GM12864 (cell line): Measurements from ENCODE around the gene SRGAP3.

ENCODE experiments used
- DNase-seq: peaks from one replicate; pipeline ENCODE4 v3.0.0-alpha.2; 2011; ENCODE audit warnings: low read depth
- H3K4me3 ChIP-seq: 2 replicates; pipeline ENCODE4 v1.5.1; 2011; ENCODE audit warnings: mild to moderate bottlenecking, low read depth, low read length, control low read depth
- CTCF ChIP-seq: IDR thresholded peaks from 2 replicates; pipeline ENCODE4 v1.5.1; 2011; ENCODE audit warnings: low read depth, mild to moderate bottlenecking, moderate library complexity, low read length, control low read depth, inconsistent platforms; ENCODE audit errors: missing control alignments

SRGAP3 gene

DNA sequence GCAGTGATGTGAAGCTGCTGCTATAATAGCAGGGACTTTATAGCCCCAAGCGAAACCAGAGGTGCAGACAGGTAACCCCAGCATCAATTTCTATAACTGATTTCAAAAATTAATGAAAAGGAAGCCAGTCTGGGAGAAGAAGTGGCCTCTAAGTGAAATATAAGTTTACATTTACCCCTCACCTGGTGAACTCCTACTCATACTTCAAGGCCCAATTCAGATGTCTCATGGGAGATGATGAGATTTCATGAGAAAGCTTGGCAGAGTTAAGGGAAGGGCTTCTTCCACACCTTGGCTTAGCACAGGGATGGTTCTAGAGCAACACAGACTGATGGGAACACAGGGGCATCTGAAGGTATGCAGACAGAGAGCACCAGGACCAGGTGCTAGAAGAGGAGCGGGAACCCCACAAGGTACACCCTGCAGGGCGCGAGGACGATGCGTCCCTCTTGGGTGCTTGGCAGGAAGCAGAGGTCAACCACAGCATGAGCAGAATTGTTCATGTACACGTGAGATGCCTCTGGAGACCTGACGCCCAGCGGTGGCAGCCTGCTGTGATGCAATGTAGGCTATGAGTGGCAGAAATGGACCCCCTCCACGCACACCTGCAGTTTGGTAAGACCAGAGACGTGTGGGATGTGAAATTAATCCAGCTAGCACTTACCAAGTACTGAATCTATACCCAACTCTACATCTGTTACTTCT is 102.9 kb downstream of the SRGAP3 start:
- DNase-seq = no peak
- TF ChIP-seq CTCF = no peak
- H3K4me3 ChIP-seq = no peak overlapping the region

DNA sequence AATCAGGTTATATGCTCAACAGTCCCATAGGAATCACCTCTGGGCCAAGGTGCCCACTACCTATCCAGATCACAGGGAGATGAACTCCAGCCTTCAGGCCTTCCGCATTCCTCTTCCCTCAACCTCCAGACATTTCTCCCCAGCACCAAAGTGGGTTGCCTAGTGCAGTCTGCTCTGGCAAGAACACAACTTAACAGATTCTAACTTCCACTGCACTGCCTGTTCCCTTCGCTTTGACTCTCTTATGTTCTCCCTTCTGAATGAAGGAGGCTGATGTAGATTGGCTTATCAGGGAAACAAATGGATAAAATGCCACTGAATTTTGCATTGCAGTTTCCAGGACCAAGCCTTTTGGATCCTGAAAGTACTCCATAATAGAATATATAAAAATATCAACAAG is 106.3 kb downstream of the SRGAP3 start:
- DNase-seq = no peak
- no peak overlapping the region for H3K4me3 ChIP-seq
- no peak for TF ChIP-seq CTCF

GRCh38 chr3:9142362-9142761 is 107.1 kb downstream of the SRGAP3 start:
- no peak for DNase-seq
- TF ChIP-seq CTCF = no peak

DNA sequence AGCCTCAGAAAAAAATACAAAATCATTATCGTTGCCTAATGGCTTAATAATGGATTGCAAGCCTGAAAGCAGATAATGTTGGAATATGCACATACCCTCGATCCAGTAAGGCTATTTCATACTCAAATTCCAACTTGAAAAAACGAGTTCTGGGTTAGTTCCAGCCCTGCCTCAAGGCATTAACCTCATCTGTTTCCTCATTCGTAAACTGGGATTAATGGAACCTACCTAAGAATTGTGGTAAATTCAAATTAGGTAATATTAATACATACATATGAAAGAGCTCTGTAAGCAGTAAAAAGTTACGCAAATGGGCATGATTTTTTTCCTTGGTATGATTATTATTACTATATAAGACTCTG is 107.5 kb downstream of the SRGAP3 start:
- H3K4me3 ChIP-seq = no peak overlapping the region
- no peak for TF ChIP-seq CTCF
- DNase-seq = no peak

More at GRCh38 chr3:9142362-9142761, 107.1 kb downstream of the SRGAP3 start:
- H3K4me3 ChIP-seq = no peak overlapping the region

DNA sequence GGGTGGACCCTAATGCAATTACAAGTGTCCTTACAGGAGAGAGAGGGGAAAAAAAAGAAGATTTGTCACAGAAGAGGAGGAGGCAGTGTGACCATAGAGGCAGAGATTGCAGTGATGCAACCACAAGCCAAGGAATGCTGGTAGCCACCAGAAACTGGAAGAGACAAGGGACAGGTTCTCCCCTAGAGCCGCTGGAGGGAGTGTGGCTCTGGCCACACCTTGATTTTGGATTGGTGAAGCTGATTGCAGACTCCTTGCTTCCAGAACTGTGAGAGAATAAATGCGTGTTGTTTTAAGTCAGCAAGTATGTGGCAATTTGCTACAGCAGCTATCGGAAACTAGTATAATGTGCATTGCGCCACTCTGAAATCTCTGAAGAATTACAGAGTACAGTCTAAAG is 110.1 kb downstream of the SRGAP3 start:
- no peak for TF ChIP-seq CTCF
- H3K4me3 ChIP-seq = no peak overlapping the region
- DNase-seq = no peak

GRCh38 chr3:9137676-9138075 is 111.8 kb downstream of the SRGAP3 start:
- no peak for DNase-seq
- H3K4me3 ChIP-seq = no peak overlapping the region
- no peak for TF ChIP-seq CTCF
